Loucy (cell line): ENCODE results near the gene SMG6.
"Not testable (repeated sequence)": the region's sequence is repeated elsewhere in the genome, so short reads cannot be mapped to it uniquely, and the experiment has no call there.

ENCODE experiments used
- H2AFZ ChIP-seq: fragments of 200-600 bp; sonication (generic); 2 replicates; pipeline ENCODE4 v1.6.0; 2016; ENCODE audit warnings: antibody characterized with exemption, mild to moderate bottlenecking, low read length, moderate library complexity
- H3F3A ChIP-seq: fragments of 200-600 bp; 2 replicates; pipeline ENCODE4 v1.6.0; 2016; ENCODE audit warnings: antibody characterized with exemption, low read depth, mild to moderate bottlenecking
- H3K27me3 ChIP-seq: fragments of 200-600 bp; sonication (generic); 2 replicates; pipeline ENCODE4 v1.6.1; 2014; ENCODE audit warnings: low read length, mild to moderate bottlenecking; ENCODE audit not compliant: insufficient read depth, poor library complexity, severe bottlenecking
- H3K36me3 ChIP-seq: fragments of 200-600 bp; sonication (generic); 2 replicates; pipeline ENCODE4 v1.6.1; 2016; ENCODE audit warnings: low read length; ENCODE audit not compliant: insufficient read depth
- H3K4me1 ChIP-seq: fragments of 200-600 bp; sonication (generic); 2 replicates; pipeline ENCODE4 v1.5.1; 2014; ENCODE audit warnings: low read length, mild to moderate bottlenecking; ENCODE audit not compliant: insufficient read depth, poor library complexity, severe bottlenecking
- H3K4me2 ChIP-seq: fragments of 200-600 bp; sonication (generic); 2 replicates; pipeline ENCODE4 v1.6.0; 2014; ENCODE audit warnings: antibody characterized with exemption, low read length, low read depth, mild to moderate bottlenecking; ENCODE audit not compliant: poor library complexity, severe bottlenecking
- H3K4me3 ChIP-seq: fragments of 200-600 bp; sonication (generic); 2 replicates; pipeline ENCODE4 v1.5.1; 2014; ENCODE audit warnings: low read length, mild to moderate bottlenecking, mixed read lengths; ENCODE audit not compliant: poor library complexity, severe bottlenecking
- H3K79me2 ChIP-seq: fragments of 200-600 bp; sonication (generic); 2 replicates; pipeline ENCODE4 v1.6.1; 2014; ENCODE audit warnings: low read length; ENCODE audit not compliant: insufficient read depth
- H3K9ac ChIP-seq: fragments of 200-600 bp; sonication (generic); 2 replicates; pipeline ENCODE4 v1.6.0; 2014; ENCODE audit warnings: mild to moderate bottlenecking, low read depth, low read length, moderate library complexity; ENCODE audit not compliant: poor library complexity, severe bottlenecking
- H3K9me2 ChIP-seq: fragments of 200-600 bp; sonication (generic); replicated peaks from 2 replicates; pipeline ENCODE4 v1.6.1; 2016; ENCODE audit warnings: low read depth, low read length, mixed read lengths
- H3K9me3 ChIP-seq: fragments of 200-600 bp; sonication (generic); 2 replicates; pipeline ENCODE4 v1.6.1; 2014; ENCODE audit warnings: mild to moderate bottlenecking, antibody characterized with exemption, low read length, low read depth; ENCODE audit not compliant: insufficient read depth
- H4K20me1 ChIP-seq: fragments of 200-600 bp; sonication (generic); 2 replicates; pipeline ENCODE4 v1.6.0; 2014; ENCODE audit warnings: antibody characterized with exemption, low read length, mild to moderate bottlenecking; ENCODE audit not compliant: insufficient read depth, poor library complexity, severe bottlenecking
- CTCF ChIP-seq: fragments of 200-600 bp; sonication (generic); conservative IDR thresholded peaks from 2 replicates; pipeline ENCODE4 v1.5.1; 2014; ENCODE audit warnings: mild to moderate bottlenecking, antibody characterized with exemption, low read length
- EZH2phosphoT487 ChIP-seq: fragments of 200-600 bp; IDR thresholded peaks from 2 replicates; pipeline ENCODE4 v1.6.1; 2018; ENCODE audit warnings: antibody characterized with exemption, mild to moderate bottlenecking, moderate library complexity, borderline replicate concordance

SMG6 gene

DNA sequence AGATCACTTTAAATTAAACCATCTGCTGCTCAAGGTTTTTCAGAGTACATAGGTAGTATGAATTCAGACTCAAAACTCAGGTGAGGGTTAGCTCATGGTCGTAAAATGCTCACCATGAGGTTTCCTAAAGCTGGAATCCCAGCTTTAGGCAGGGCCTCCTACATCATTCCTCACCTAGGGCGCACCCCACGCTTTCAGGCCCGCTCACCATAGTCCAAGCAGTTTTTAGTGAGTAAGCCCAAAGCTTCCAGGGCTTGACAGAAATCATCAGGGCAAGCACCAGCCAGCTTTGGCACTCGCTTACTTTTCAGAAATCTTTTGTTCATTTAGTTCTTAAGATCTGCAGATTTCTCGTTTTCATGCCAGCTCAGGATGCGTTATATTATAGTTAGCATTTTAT, 158.9 kb downstream of the SMG6 start:
- no peaks in the 10 kb centered on the region; the same call in 1 of the 2 replicates for H3K79me2 ChIP-seq
- no peak overlapping the region for H2AFZ ChIP-seq
- H3K4me3 ChIP-seq = no peak overlapping the region
- no peaks in the 10 kb centered on the region for H3K9me2 ChIP-seq
- H3K36me3 ChIP-seq = peaks cover 36% of the 10 kb centered on the region; the same call in 1 of the 2 replicates
- H3K9ac ChIP-seq = no peak overlapping the region
- H3K9me3 ChIP-seq = no peaks in the 10 kb centered on the region
- no peaks in the 10 kb centered on the region for H3K27me3 ChIP-seq
- TF ChIP-seq CTCF (no peak), EZH2phosphoT487 (no peak)
- H3K4me2 ChIP-seq = no peak overlapping the region
- H3K4me1 ChIP-seq = peaks cover 2% of the 10 kb centered on the region
- no peaks in the 10 kb centered on the region for H3F3A ChIP-seq
- H4K20me1 ChIP-seq = no peaks in the 10 kb centered on the region

- no peak overlapping the region for H3K9ac ChIP-seq
- no peak overlapping the region for H3K4me2 ChIP-seq
- H3K79me2 ChIP-seq = no peaks in the 10 kb centered on the region; the same call in 1 of the 2 replicates
- H3K27me3 ChIP-seq = no peaks in the 10 kb centered on the region
- no peak overlapping the region for H3K4me3 ChIP-seq
- peaks cover 26% of the 10 kb centered on the region; the same call in 1 of the 2 replicates for H3K36me3 ChIP-seq
- H3K4me1 ChIP-seq = peaks cover 14% of the 10 kb centered on the region
- TF ChIP-seq EZH2phosphoT487 (no peak), CTCF (no peak)
- no peaks in the 10 kb centered on the region for H4K20me1 ChIP-seq
- H3F3A ChIP-seq = peaks cover 7% of the 10 kb centered on the region; the same call in 1 of the 2 replicates
- H3K9me2 ChIP-seq = no peaks in the 10 kb centered on the region
- H2AFZ ChIP-seq = no peak overlapping the region
- H3K9me3 ChIP-seq = no peaks in the 10 kb centered on the region
Measured at GRCh38 chr17:2143332-2143731, 160.3 kb downstream of the SMG6 start.

DNA sequence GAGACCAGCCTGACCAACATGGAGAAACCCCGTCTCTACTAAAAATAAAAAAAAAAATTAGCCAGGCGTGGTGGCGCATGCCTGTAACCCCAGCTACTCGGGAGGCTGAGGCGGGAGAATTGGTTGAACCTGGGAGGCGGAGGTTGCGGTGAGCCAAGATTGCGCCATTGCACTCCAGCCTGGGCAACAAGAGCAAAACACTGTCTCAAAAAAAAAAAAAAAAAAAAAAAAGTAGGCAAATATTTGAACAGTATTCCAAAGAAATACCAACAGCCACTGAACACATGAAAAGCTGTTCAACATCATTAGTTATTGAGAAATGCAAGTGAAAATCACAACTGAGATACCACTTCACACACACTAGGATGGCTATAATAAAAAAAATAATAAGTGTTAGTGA, 160.9 kb downstream of the SMG6 start:
- not testable (repeated sequence) for H3K4me2 ChIP-seq, H3K9me2 ChIP-seq, H3K79me2 ChIP-seq, H3K9ac ChIP-seq, H2AFZ ChIP-seq, H3K27me3 ChIP-seq, H4K20me1 ChIP-seq, H3K9me3 ChIP-seq, H3K4me3 ChIP-seq, H3F3A ChIP-seq
- Histone ChIP-seq H3K36me3 (peaks cover 26% of the 10 kb centered on the region; the same call in 1 of the 2 replicates), H3K4me1 (peaks cover 20% of the 10 kb centered on the region)

DNA sequence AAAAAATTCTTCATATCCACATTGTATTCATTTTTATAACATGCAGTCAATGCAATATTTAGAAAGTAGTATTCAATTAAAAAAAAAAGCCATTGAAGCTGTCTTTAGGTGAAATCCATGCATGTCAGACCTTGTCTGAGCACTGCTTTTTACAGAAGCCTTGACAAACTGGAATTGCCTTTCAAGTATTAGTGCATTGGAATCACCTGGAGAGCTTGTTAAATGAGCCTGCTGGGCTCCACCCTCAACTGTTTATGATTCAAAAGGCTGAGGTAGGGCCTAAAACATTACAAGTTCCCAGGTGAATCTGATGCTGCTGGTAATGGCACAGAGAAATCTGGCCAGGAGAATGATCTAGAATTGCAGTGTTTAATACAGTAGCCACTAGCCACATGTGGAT, 162.9 kb downstream of the SMG6 start:
- no peaks in the 10 kb centered on the region for H3K9me3 ChIP-seq
- H3K4me2 ChIP-seq = no peak overlapping the region
- no peaks in the 10 kb centered on the region for H3K9me2 ChIP-seq
- no peaks in the 10 kb centered on the region for H4K20me1 ChIP-seq
- H3K79me2 ChIP-seq = peaks cover 20% of the 10 kb centered on the region; the same call in 1 of the 2 replicates
- no peaks in the 10 kb centered on the region for H3K27me3 ChIP-seq
- H3K4me1 ChIP-seq = peaks cover 21% of the 10 kb centered on the region
- H3F3A ChIP-seq = peaks cover 7% of the 10 kb centered on the region; the same call in 1 of the 2 replicates
- no peak for TF ChIP-seq CTCF
- TF ChIP-seq EZH2phosphoT487 = no peak
- H2AFZ ChIP-seq = no peak overlapping the region
- no peak overlapping the region for H3K4me3 ChIP-seq
- H3K9ac ChIP-seq = no peak overlapping the region
- H3K36me3 ChIP-seq = peaks cover 24% of the 10 kb centered on the region; the same call in 1 of the 2 replicates
